Astrocyte of the cerebellum (primary cell): ENCODE measurements around the gene BHLHA15.
"Not testable (repeated sequence)": the region's sequence is repeated elsewhere in the genome, so short reads cannot be mapped to it uniquely, and the experiment has no call there.

Experiments
- DNase-seq: peaks from one replicate; pipeline ENCODE4 v3.0.0-alpha.2; 2011; ENCODE audit warnings: low read depth
- H3K4me3 ChIP-seq: 2 replicates; pipeline ENCODE4 v1.5.1; 2011; ENCODE audit warnings: mild to moderate bottlenecking, low read depth, low read length, moderate library complexity
- CTCF ChIP-seq: IDR thresholded peaks from 2 replicates; pipeline ENCODE4 v1.5.1; 2012; ENCODE audit warnings: low read length, low read depth, moderate library complexity, mild to moderate bottlenecking; ENCODE audit errors: missing control alignments
- in situ Hi-C: cut with HindIII; loops from 2 replicates; pipeline ENCODE4 v1.10.0; 2017; ENCODE audit warnings: low sequenced_read_pairs

The BHLHA15 gene

DNA sequence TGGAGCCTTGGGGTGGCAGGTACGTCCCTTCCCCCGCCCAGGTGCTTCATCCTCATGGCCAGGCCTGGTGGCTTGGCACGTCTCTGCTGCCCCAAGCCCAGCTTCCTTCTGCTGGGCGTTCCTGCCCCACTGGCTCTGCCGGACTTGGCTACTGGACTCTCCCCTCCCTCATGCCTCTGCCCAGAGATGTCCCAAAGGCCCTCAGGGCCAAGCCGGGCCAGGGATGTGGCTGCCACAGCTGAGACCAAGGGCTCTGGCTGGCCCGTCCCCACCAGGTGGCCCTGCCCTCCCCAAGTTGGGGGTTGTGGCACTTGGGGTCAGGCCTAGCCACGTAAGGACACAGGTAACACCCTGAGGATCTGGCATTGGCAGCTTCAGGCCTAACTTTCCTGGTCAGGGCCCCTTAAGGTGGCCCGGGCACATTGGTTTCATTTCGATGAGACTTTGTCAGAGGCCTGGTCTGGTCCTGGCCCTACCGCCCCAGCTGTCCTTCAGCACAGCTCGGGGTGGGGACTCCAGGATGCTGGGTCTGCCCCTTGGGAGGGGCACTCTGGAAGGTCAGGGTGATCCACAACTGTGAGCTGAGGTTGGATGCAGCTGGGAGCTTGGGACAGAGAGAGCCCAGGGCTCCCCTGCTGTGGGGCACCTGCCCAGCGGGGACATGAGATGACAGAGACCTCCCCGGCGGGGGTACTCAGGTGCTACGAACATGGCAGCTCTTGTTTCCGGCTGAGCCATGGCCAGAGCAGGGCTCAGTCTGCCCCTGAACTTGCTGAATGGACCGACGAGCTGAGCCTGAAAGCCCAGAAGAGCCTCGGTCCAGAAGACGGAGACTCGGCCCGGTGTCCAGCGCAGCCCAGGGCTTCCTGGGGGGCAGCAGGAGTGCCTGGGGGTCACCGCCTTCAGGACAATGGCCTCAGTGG is 2.9 kb downstream of the BHLHA15 start:
- DNase-seq = no peak
- no peak overlapping the region for H3K4me3 ChIP-seq
- TF ChIP-seq CTCF = no peak
- in situ Hi-C loops = no loop called here

DNA sequence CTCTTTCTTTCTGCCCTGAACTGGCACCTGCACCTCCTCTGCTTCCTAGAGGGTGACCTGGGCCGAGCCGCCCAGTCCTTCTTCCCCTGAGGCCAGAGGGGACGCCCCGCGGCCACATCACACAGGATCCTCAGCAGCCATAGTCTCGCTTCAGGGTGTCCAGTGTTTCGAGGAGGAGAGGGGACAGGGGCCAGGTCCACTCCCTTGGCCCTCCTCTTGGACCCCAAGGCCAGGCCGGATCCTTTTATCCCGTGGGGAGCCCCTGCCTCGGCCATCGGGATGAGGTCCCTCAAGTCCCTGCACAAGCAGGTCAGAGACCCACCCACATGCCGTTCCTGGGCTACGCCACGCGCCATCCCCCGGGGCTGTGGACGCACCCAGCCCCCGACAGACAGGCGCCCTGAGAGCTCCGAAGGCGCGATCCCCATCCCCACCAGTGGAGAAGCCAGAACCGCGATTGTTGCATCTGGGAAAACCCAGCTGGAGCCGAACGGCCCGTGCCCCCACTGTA is 3.6 kb downstream of the BHLHA15 start:
- no peak for DNase-seq
- in situ Hi-C loops = no loop called here
- TF ChIP-seq CTCF = no peak
- no peak overlapping the region for H3K4me3 ChIP-seq

GRCh38 chr7:98215561-98216495 is 4.6 kb downstream of the BHLHA15 start:
- H3K4me3 ChIP-seq = no peak overlapping the region
- no peak for DNase-seq
- in situ Hi-C loops = no loop called here
- TF ChIP-seq CTCF = no peak

- no peak for DNase-seq
- H3K4me3 ChIP-seq = no peak overlapping the region
- no peak for TF ChIP-seq CTCF
- in situ Hi-C loops = no loop called here
Measured at GRCh38 chr7:98216941-98217622, 5.8 kb downstream of the BHLHA15 start.

DNA sequence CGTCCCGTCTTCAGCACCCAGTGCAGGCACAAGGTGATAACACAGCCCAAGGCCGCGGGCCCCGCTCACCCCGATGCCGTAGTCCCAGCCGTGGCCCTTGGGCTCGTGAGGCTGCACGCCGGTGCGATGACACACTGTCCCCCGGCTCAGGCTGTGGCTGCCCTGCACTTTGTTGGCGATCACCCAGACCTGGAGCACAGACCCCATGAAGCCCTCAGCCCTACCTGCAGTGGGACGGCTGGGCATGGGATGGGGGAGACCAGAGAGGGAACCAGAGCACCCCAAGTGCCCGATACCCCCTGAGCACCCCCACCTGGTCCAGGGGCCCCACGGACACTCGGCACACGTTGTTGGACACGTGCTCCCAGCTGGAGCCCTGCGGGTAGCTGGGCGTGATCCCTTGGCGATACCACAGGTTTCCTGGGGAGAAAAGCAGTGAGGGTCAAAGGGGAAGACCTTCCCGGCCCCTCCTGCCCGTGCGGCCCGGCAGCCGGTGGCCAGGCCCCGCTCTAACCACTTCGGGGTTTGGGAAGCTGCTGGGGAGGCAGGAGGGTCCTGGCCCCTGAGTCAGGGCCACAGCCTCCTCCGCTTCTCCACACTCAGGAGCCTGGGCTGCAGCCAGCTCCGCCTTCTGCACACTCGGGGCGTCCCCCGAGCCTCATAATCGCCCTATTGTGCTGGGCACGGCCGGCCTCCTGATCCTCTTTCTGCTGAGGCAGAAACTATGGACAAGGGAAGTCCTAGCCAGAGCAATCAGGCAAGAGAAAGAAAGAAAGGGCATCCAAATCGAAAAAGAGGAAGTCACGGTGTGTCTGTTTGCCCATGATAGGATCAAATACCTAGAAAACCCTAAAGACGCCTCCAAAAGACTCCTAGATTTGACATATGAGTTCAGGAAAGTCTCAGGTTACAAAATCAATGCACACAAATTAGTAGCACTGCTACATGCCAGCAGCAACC is 6.7 kb downstream of the BHLHA15 start:
- no peak overlapping the region for H3K4me3 ChIP-seq
- no peak for DNase-seq
- TF ChIP-seq CTCF = no peak
- in situ Hi-C loops = no loop called here

DNA sequence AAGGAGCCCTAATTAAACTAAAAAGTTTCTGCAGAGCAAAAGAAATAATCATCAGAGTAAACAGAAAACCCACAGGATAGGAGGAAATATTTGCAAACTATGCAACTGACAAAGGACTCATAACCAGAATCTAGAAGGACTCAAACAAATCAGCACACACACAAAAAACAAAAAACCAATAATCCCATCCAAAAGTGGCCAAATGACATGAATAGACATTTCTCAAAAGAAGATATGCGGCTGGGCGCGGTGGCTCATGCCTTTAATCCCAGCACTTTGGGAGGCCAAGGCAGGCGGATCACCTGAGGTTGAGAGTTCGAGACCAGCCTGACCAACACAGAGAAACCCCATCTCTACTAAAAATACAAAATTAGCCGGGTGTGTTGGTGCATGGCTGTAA is 8.1 kb downstream of the BHLHA15 start:
- in situ Hi-C loops, DNase-seq, H3K4me3 ChIP-seq: not testable (repeated sequence)
